RCC 7860 (cell line): ENCODE results near the gene TPP1.

Experiments
- DNase-seq: peaks from one replicate; pipeline ENCODE4 v3.0.0-alpha.2; 2015; ENCODE audit warnings: low spot score
- FAIRE-seq: peaks from 2 replicates; lab custom pipeline; 2012; peaks lifted over from hg19 to GRCh38; lab: Jason Lieb, UNC

TPP1 gene

DNA sequence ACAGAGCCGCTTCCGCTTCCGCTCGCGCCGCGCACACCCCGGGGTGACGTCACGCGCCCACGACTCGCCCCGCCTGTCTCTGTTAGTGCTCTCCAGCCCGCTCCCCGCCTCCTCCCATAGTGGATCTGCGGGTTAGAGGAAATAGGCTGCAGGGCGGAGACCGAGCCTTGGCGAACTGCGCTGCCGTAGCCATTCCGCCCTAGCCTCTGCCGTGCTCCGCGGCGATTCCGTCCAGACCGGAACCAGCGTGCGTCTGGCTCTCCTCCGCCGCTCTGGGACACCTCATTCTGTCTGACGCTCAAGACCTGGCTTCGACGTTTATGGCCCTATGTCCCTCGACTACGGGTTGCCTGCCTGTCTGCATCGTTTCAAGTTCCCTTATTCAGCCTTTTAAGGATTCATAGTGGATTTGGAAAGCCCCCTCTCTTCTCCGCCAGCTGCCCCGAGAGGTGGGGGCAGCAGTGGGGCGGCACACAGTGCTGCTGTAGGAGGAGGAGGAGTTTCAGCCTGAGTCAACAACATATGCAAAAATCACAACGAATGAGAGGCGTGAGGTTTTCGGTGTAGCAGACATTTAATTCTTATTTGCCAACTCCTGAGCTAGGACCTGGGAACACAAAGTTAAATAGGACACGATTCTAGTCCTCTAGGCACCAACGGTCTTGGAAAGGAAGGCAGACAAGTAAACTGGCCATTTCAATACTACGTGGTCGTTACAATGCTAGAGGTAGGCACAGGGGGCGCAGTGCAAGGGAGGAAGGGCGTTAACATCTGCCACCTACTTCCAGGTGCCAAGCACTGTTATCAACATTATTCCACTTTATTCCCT lies 6.8 kb downstream of the TPP1 start, which contains the start of gene TAF10:
TAF10 (minus strand) TSS at position 4 of the 829 bp plus-strand sequence. CDS start 27 bp downstream, outside the sequence.
- no peak for FAIRE-seq

DNA sequence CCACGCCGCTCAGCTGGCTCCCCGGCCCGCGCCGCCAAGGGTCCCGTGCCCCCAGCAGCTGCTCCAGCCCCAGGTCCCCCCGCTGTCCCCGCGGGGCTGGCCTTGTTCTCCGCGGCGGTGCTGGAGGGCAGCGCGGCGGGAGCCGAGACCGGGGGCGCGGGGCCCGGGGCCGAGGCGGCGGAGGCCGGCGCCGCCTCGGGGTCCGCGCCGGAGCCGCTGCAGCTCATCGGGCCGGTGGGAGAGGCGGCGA lies 7.3 kb downstream of the TPP1 start:
- FAIRE-seq (no peak), DNase-seq (no peak)

More for the DNA sequence above, 6.8 kb downstream of the TPP1 start, which contains the start of gene TAF10:
- DNase-seq, result peak; percentile 86

DNA sequence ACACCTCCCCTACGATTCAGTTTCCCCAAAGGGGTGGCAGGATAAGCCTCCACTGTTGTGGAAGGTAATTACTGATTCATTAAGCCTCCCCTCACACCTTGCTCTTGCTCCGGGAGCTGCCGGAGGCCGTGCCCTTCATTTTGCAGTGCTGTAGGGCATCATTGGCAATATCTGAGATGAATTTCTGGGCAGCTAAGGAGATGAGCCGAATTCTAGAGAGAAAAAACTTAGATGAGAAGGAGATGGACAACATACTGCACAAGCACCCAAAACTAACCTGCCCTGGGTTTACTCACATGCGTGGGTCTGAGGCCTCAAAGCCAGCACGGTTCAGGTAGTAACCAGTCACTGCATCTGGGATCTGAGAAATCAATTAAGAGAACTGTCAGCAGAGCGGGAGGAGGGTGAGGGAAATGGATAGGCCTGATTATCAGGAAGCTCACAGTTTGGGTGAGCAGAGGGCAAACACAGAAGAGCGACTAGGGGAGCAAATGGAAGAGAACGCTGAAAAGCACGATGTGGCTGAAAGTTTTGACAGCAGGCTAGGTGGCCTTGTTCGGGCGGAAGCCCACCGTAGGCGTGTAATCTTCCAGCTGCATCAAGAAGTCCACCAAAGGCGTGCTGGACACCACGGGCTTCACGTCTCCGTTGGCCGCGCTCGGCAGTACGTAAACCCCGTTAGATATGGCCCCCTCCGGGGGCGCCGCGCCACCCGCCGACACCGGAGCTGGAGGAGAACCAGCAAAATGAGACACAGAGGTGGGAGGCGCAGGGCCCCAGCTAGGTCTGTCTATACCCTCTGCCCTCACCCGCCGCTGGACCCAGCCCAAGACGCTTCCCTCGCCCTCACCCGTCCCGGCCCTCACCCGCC lies 7.9 kb downstream of the TPP1 start:
- no peak for FAIRE-seq
- DNase-seq, result no peak

DNA sequence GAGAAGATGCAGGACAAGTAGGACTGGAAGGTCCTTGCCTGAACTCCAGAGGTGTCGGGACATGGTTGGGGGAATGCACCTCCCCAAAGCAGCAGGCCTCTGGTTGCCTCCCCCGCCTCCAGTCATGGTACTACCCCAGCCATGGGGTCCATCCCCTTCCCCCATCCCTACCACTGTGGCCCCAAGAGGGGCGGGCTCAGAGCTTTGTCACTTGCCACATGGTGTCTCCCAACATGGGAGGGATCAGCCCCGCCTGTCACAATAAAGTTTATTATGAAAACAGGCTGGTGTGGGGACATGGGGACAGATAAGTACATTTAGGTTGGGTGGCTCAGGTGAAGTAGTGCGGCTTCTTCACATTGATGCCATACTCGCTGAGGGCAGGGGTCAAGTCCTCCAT lies 8.6 kb downstream of the TPP1 start:
- FAIRE-seq, result no peak
- no peak for DNase-seq

DNA sequence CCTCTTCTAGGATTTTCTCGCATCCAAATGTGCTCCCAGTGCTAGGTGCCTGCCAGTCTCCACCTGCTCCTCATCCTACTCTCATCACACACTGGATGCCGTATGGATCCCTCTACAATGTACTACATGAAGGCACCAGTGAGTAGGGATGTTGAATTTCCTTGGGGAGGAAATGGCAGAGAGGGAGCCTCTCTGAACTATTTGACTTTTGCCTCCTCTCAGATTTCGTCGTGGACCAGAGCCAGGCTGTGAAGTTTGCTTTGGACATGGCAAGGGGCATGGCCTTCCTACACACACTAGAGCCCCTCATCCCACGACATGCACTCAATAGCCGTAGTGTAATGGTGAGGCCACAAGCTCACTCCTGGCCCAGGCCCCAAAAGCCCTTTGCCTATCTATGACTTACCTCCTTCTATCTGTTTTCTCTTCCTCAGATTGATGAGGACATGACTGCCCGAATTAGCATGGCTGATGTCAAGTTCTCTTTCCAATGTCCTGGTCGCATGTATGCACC lies 9.7 kb downstream of the TPP1 start:
- FAIRE-seq (no peak), DNase-seq (no peak)

DNA sequence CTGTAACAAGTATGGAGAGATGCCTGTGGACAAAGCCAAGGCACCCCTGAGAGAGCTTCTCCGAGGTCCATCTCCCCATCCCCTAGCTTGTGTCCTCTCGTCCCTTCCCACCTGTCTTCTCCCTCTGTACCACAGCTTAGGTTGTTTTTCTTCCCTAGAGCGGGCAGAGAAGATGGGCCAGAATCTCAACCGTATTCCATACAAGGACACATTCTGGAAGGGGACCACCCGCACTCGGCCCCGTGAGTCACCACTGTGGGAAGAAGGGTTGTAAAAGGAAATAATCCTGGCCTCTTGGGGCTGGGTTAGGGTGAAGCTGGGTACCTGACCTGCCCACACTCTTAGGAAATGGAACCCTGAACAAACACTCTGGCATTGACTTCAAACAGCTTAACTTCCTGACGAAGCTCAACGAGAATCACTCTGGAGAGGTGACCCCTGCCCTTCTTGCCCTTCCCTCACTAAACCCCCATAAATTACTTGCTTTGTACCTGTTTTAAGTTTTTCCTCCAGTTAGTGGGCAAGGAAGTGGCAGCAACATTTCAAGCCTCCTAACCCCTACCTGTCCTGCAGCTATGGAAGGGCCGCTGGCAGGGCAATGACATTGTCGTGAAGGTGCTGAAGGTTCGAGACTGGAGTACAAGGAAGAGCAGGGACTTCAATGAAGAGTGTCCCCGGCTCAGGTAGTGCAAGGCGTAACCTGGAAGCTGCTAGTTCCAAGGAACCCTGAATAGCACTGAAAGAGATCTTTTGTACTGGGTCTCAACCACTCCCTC lies 10.3 kb downstream of the TPP1 start:
- DNase-seq, result no peak
- FAIRE-seq, result no peak

DNA sequence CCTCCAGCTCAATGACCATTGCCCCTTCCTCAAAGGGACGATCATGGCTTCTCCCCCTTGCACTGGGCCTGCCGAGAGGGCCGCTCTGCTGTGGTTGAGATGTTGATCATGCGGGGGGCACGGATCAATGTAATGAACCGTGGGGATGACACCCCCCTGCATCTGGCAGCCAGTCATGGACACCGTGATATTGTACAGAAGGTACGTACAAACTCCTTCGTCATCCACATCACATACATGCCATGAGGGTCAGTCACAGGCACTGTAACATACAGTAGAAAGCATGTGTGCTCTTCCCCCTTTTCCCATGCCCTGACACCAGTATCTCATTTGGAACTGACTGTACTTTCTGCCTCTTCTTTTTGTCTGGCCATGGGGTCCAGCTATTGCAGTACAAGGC lies 11.2 kb downstream of the TPP1 start:
- FAIRE-seq (no peak), DNase-seq (no peak)

DNA sequence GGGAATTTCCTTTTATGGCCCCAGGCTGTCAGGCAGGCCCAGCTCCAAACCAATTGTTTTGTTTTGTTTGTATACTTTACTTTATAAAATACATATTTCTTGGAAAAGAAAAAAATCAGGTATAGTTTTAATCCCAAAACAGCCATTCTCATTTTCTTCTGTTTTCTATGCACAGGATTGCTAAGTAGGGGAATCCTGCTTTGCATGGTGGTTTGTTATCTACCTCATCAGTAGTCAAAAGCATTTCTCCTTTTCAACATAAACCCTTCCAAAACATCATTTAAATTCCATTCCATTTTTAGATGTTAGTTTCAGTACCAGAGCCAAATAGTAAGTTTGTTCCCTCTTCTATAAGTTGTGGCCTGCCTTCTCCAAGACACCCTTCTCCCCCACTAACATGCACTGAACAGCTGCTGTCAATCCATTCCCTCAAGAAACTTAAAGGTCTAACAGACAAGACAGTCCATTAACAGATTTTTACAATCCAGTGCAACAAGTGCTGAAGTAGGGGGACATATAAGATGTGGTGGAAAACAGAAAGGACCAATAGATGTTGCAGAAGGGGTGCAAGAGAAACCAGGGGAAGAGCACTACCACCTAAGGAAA lies 11.9 kb downstream of the TPP1 start:
- FAIRE-seq (no peak), DNase-seq (no peak)

DNA sequence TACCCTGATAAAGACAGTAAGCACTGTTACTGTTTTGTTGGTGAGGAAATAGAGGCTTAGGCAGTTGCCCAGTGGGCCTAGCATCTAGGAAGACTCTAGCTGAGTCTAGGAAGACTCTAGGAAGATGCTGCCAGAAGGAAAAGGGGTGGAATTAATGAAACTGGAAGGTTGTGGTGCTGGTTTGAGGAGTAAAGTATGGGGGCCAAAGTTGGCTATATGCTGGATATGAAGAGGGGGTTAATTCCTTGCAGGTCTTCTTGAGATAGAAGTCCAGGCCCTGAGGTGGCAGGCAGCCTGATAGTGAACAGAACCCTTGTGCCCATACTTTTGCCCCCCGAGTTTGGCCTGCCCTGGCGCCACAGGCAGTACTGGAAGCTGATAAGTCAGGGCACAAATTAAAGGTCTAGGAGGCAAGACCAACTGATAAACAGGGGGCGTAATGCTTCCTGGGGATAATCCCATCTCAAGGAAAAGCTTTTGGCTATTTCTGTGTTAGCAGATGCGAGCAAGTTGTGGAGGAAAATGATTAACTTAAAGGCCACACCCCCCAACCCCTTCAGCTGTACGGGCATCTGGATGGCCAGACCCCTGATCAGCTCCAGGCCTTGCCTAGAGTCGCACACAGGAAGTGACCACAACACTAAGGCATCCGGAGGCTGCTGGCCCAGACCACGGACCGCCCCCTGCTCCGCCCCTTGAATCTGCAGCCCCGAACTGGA lies 12.6 kb downstream of the TPP1 start:
- DNase-seq, result peak; percentile 90
- FAIRE-seq, result peak; percentile 85

DNA sequence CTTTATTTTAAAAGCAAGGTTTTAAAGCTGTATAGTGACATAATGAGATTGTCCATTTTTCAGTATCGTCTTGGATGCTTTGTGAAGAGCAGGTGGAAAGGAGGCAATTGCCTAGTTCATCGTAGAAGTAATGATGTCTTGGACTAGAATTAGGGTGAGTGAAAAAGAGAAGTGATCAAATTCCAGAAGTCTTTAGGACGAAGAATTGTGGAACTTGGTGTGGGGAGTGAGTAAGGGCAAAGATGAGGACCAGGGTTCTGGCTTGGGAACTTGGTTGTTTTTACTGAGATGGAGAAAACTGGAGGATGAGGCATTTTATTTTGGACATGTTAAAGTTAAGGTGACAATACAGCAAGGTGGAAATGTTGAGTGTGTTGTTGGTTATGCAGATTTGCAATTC lies 14.4 kb downstream of the TPP1 start:
- DNase-seq (no peak), FAIRE-seq (no peak)

DNA sequence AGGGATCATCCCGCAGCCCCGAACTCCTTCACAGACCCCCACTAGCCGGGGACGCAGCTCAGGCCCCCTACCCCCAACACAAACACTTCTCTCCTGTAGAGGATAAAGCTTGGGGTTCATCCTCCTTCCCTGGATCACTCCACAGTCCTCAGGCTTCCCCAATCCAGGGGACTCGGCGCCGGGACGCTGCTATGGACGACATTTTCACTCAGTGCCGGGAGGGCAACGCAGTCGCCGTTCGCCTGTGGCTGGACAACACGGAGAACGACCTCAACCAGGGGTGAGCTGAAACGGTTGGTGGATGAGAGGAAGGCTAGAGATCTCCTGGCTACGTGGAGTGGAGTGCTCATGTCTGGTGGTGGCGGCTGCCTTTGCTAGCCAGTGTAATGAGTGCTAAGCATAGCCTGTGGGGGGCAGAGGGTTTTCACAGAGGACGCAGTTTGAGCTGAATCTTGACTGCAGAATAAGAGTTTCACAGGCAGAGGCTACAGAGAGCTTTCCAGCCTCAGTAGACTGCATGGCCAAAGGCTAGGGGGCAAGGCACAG lies 15.1 kb downstream of the TPP1 start:
- FAIRE-seq (no peak), DNase-seq (peak; percentile 27)

DNA sequence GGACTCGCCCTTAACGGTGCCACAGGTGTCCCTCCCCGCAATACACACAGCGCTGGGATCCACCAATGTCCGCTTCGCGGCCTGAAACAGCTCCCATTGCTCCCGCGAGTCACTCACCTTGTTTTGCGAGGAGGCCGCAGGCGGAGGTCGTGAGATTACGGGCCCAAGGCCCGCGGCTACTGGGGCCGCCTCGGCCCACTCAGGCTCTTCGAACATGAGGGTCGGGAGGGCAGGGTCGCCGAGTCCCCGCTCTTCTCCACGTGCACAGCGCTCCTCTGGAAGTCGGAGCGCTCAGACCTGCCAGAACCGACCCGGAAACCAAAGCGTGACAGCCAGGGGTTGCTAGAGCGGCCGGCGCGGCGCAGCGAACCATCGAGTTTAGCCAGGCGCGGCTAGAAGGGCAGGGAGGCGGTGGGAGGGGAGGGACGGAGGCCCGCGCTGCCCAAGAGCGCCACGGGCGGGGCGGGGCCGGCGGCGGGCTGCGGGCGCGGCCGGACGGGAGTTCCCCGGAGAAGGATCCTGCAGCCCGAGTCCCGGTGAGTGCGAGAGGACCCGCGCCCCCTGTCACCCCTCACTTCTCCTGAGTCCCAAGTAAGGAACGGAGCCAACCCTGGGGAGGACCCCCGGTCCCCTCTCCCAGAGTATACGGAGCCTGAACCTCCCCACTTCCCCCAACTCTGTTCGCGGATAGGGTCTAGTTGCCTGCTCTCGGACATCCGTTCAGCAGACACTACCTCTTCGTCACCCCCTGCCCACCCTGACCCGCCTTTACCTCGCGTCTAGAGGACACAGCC lies 15.7 kb downstream of the TPP1 start, which contains the start of the genes ILK and RRP8:
ILK (plus strand) TSS at position 488 of the 794 bp plus-strand sequence. CDS start 498 bp downstream, outside the sequence.
RRP8 (minus strand) TSS at position 330 of the 794 bp plus-strand sequence; CDS start at position 216, 114 bp downstream.
- peak; percentile 66 for DNase-seq
- FAIRE-seq, result no peak

DNA sequence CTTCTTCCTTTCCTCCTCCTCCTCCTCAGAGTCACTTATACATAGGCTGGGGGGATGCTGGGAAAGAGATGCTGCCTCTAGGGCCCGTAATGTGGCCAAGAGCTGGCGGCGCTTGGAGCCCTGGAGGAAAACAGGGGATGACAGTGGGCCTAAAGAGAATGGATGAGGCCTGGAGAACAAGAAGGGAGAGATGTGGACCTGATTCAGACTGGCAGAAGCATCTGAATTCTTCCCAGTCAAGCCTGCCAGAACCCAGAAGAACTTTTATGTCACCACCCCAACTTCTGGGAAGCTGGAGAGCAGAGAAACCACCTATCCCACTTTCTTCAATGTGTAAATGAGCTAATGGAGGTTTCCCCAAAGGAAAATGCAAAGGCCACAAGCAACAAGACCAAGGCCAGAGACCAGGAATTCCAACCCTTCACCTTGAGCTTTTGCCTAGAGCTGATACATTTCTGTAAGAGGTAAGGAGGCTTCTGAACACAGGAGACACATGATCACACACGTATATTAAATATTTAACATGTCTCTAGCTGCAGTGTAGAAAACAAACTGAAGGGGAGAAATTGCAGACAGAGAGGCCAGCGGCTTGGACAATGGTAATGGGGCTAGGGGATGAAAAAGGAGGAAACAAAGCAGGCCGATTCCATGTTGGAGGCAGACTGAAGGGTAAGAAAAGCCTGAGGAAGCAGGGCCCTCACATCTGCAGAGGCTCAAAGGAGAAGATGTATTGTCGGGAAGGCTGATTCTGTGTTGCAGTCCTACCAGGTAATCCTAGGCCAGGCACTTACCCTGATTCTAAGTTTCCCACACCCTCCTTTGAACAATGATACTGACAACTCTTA lies 16.9 kb downstream of the TPP1 start:
- FAIRE-seq, result no peak
- no peak for DNase-seq

DNA sequence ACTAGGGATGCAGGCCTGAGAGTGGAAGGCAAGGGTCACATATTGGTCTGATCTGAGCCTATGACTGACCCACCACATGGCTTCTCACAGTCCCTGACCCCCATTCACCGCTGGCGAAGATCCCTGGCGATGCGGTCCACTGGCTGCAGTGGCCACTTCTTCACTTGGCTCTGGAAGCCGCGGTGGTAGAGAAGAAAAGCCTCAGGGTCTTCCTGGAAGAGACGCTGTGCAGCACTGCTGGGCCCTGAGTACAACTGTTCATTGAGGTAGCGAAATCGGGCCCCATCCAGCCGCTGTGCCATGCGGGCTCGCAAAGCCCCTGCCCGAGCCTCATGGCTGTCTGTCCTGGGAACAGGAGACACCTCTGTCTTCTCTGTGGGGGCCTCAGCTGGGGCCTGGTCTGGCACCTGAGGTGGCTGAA lies 18.2 kb downstream of the TPP1 start:
- FAIRE-seq (no peak), DNase-seq (no peak)

DNA sequence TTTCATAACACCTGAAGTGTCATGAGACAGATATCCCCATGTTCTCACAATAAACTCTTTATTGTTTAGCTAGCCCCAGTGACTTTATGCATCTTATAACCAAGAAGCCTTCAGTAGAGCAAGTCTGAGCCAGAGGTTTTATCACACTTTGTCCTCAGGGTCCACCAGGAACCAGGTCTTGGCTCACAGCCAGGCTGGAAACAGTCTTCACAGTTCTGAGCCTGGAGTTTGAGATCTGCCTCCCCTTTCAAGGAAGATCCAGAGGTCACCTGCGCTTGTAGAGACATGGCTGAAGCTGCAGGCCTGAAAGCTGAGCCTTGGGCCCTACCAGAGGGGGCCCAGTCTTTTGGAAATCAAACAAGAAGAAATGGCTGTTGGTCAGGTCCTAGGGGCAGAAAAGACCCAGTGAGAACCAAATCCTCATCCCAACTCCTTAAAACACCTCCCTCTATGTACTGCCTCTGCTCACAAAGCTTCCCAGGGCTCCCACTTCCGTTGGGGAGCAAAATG lies 19.3 kb downstream of the TPP1 start:
- FAIRE-seq (no peak), DNase-seq (no peak)

DNA sequence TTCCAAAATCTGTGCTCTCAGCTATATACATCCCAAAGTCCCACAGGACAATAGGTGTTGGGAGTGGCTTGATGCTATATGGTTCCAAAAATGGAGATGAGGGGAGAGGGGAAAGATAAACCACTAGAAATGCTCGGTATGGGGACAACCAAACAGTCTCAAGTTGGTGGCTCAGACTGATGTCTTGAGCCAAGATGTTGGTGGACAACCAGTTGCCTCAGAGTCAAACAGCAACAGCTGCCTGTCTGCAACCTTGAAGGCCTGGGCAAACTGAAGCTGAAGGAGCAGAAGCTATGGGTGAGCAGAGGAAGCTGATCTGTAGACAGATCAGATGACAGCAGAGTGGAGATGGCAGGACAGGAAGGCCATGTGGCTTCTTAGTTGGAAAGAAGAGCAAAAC lies 19.8 kb downstream of the TPP1 start:
- no peak for DNase-seq
- no peak for FAIRE-seq

DNA sequence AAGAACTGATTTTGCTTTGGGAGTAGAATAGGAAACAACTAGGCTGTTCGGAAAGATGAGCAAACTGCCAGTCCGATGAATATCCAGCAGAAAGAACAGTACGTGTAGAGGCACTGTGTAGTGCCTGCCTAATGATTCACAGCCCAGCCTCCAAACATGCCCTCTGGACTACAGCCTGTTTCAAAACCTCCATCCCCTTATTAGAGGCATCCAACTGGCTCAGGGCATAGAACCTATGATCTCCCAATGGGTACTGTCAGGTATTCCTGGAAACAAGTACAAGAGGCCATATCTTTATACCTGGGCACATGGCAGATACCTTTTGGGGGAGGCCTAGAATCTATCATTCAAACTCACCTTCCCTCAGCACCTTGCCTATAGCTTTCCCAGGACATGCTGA lies 20.7 kb downstream of the TPP1 start:
- FAIRE-seq, result no peak
- no peak for DNase-seq
